ENCODE measurements around the gene IQCK.

Gene IQCK

DNA sequence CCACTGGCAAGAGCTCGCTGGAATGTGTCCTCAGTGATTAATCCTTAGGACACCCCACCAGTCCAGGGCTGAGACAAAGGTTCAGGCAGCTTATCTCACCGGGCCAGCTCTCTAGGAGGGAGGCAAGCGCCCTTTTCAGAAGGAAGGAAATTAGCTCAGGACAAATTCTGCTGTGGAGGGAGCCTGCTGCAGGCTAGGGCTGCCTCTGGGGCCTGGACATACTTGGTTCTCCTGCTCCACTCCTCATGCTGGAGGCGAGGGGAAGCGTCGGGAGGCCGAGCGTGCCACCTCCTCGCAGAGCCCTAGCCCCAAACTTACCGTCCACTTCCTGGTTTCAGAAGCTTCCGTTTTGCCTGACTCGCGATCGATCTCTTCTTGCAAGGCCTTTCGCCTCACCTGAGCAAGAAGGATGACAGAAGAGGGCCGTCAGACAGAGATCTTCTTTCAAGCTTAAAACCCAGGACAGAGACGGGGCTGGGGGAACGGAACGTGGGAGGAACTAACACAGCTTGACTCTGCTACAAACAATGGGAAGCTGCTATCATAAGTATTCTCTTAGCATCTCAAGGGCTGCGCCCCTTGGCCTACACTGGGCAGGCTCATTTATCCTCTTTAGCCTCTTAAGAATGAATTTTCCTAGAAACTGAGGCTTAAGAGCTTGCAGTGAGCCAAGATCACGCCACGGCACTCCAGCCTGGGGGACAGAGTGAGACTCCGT, 7.7 kb upstream of the IQCK start:
- no peak for DNase-seq (ENCODE audit: low read depth)
- TF ChIP-seq, protein P1, sequence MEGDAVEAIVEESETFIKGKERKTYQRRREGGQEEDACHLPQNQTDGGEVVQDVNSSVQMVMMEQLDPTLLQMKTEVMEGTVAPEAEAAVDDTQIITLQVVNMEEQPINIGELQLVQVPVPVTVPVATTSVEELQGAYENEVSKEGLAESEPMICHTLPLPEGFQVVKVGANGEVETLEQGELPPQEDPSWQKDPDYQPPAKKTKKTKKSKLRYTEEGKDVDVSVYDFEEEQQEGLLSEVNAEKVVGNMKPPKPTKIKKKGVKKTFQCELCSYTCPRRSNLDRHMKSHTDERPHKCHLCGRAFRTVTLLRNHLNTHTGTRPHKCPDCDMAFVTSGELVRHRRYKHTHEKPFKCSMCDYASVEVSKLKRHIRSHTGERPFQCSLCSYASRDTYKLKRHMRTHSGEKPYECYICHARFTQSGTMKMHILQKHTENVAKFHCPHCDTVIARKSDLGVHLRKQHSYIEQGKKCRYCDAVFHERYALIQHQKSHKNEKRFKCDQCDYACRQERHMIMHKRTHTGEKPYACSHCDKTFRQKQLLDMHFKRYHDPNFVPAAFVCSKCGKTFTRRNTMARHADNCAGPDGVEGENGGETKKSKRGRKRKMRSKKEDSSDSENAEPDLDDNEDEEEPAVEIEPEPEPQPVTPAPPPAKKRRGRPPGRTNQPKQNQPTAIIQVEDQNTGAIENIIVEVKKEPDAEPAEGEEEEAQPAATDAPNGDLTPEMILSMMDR (IDR thresholded peaks at IDR 0.05; ENCODE audit: insufficient read depth, low read depth, low read length, missing control alignments) = no peak
- H3K4me3 ChIP-seq (ENCODE audit: low read length) = no peak overlapping the region

DNA sequence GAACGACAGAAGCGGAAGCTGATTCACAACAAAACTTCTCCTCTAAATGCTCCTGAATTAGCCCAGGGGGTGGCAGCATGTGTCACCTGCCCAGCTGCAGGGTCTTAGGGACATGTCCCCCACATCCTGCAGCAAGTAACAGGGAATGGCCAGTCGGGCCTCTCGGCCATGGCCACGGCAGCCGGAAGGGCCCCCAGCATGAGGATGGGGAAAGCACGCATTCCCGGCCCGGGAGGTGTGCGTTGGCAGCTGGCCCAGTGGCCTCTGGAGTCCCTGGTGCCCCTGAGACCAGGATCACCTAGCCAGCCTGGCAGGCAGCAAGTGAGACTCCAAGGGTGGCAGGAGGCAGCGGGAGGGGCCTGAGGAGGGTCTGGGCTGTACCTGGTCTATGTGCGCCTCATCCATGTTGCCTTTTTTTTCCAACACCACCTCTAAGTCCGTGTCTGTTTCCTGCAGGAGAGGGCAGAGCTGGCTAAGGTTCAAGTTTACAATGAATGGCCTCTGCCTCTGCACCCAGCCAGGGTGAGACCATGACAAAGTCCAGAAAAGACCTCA, 7.0 kb upstream of the IQCK start:
- DNase-seq (ENCODE audit: low read depth) = no peak
- no peak overlapping the region for H3K4me3 ChIP-seq (ENCODE audit: low read length)
- TF ChIP-seq, protein P1 (IDR thresholded peaks at IDR 0.05; ENCODE audit: insufficient read depth, low read depth, low read length, missing control alignments) = no peak

DNA sequence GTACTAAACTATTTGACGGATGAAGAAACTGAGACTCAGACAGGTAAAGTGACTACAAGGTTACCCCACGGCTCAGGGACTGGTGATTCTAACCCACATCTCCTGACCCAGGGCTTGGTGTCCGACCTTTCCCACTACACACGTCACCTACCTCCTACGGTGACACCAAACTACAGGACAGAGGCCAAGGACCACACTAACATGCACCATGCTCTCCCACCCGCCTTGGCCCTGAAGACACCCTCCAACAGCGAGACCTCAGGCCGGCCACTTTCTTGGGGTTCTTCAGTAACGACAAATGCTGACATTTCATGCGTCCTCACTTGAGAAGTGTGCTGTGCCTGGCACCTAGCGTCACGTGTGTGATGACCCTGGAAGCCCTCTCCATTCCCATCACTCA, 6.4 kb upstream of the IQCK start:
- TF ChIP-seq, protein P1 (IDR thresholded peaks at IDR 0.05; ENCODE audit: insufficient read depth, low read depth, low read length, missing control alignments) = no peak
- no peak for DNase-seq (ENCODE audit: low read depth)
- no peak overlapping the region for H3K4me3 ChIP-seq (ENCODE audit: low read length)

DNA sequence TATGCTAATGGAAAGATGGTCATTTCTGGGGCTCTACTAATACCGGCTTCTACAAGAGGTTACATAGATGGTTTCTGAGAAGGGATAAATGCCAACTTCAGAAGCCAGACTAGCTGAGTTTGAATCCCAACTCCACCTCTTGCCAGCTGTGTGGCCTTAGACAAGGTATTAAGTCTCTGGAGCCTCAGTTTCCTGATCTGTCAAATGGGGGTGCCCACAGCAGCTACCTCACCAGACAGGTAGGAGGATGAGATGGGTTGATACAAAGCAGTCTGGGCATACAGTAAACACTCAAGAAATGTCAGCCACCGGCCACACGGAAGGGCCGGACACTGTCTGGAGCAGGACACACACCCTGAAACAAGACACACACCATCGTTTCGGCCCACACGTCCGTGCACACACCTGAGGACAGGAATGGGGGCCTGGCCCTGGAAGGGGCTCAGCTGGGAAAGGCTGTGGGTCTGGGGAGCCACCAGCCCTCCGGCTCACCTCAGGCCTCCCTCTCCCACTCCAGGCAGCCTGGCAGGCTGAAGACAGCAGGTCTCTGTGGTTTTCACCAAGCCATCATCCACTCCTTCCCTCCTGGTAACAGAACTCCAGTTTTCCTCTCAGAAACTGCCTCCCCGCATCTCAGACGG, 5.5 kb upstream of the IQCK start:
- TF ChIP-seq, protein P1 (IDR thresholded peaks at IDR 0.05; ENCODE audit: insufficient read depth, low read depth, low read length, missing control alignments) = no peak
- no peak for DNase-seq (ENCODE audit: low read depth)
- H3K4me3 ChIP-seq (ENCODE audit: low read length) = no peak overlapping the region

DNA sequence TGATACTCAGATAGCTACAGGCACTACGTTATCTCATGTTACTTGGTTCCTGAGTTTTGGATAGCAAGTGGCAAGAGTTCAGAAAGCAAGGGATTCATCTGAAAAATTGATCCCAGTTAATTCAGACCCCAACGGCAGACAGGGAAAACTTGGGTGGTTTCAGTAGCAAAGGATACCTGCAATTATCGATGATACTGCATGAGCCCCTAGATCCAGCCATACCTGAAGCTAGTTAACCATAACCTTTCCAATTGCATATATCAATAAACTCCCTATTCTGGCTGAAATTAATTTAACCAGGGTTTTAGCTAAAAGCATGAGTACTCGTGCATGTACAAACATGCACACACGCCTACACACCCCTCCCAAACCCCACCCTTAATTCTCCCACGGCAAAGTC, 4.4 kb upstream of the IQCK start:
- TF ChIP-seq, protein P1 (IDR thresholded peaks at IDR 0.05; ENCODE audit: insufficient read depth, low read depth, low read length, missing control alignments) = no peak
- H3K4me3 ChIP-seq (ENCODE audit: low read length) = no peak overlapping the region
- no peak for DNase-seq (ENCODE audit: low read depth)

DNA sequence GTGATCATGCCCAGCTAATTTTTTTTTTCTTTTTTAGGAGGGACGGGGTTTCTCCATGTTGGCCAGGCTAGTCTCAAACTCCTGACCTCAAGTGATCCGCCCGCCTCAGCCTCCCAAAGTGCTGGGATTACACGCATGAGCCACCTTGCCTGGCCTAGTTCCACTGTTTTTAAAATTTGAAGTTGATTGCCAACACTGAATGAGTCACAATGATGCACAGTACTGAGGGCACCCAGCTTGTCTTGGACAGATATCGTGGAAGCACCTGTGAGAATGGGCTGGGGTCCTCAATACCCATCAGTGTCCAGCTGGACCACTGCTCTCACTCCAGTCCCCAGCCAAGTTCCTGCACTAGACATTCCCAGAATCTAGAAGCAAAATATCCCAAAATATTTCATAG, 2.5 kb upstream of the IQCK start:
- H3K4me3 ChIP-seq (ENCODE audit: low read length) = no peak overlapping the region
- TF ChIP-seq, protein P1 (IDR thresholded peaks at IDR 0.05; ENCODE audit: insufficient read depth, low read depth, low read length, missing control alignments) = no peak
- peak; percentile 69 for DNase-seq (ENCODE audit: low read depth)

Data from epithelial cell of esophagus (primary cell).